T-cell (primary cell): Measurements from ENCODE around the gene FAM174B. TPM values are rescaled to one million over a fixed set of nuclear protein-coding genes. Genes with fewer than 3 reads are reported as not detected.

ENCODE experiments used
- ATAC-seq, 4 experiments: fragments of 200-7000 bp in 3 of 4; fragments of 150-1000 bp in 1 of 4; cut with Tn5 transposase; replicated peaks in 1 of 4; 1 replicate in 3 of 4; 2 replicates in 1 of 4; pipeline ENCODE4 v1.10.0; 2021; ENCODE audit warnings: moderate library complexity in 3 of 4, mild to moderate bottlenecking in 2 of 4, moderate number of reproducible peaks in 1 of 4
- CTCF ChIA-PET, 2 donors: fragments of 300-600 bp; sonication (Branson Sonifier 250); formaldehyde crosslinking; loops; one replicate each; lab custom pipeline; 2022; ENCODE audit warnings: antibody characterized with exemption in 2 of 2; lab: Charles Lee
- POLR2A ChIA-PET, 2 donors: fragments of 300-600 bp; sonication (Branson Sonifier 250); formaldehyde crosslinking; loops; one replicate each; lab custom pipeline; 2022; ENCODE audit warnings: antibody characterized with exemption in 2 of 2; lab: Charles Lee
- DNase-seq, 35 experiments: peaks; one replicate each; pipeline versions ENCODE4 v3.0.0 to v3.0.0-alpha.2; 2013 to 2023
- H3K27ac ChIP-seq: one replicate; pipeline ENCODE4 v1.5.1; 2013; ENCODE audit warnings: low read length
- H3K27me3 ChIP-seq, 2 experiments: replicated peaks in 1 of 2; 1 replicate in 1 of 2; 2 replicates in 1 of 2; pipeline versions ENCODE4 v1.6.1 to v1.7.0; 2013; ENCODE audit warnings: low read length in 1 of 2, mixed read lengths in 1 of 2; ENCODE audit not compliant: control insufficient read depth in 2 of 2, insufficient read depth in 2 of 2; ENCODE audit errors: extremely low read depth in 1 of 2
- H3K36me3 ChIP-seq, 2 donors: 1 replicate in 1 of 2; 2 replicates in 1 of 2; pipeline versions ENCODE4 v1.6.1 to v1.7.0; 2013; ENCODE audit warnings: low read length in 1 of 2; ENCODE audit not compliant: control insufficient read depth in 2 of 2, insufficient read depth in 1 of 2; ENCODE audit errors: extremely low read depth in 1 of 2
- H3K4me1 ChIP-seq, 2 experiments: 1 replicate in 1 of 2; 2 replicates in 1 of 2; pipeline versions ENCODE4 v1.6.1 to v1.7.0; 2013; ENCODE audit warnings: low read length in 2 of 2, mixed read lengths in 1 of 2; ENCODE audit not compliant: insufficient read depth in 2 of 2, control insufficient read depth in 1 of 2; ENCODE audit errors: extremely low read depth in 1 of 2
- H3K4me3 ChIP-seq, 2 donors: 1 replicate in 1 of 2; 2 replicates in 1 of 2; pipeline versions ENCODE4 v1.5.1 to v1.7.0; 2013; ENCODE audit warnings: mild to moderate bottlenecking in 2 of 2, low read length in 1 of 2, moderate library complexity in 1 of 2; ENCODE audit not compliant: control insufficient read depth in 1 of 2; ENCODE audit errors: extremely low read depth in 1 of 2
- H3K9me3 ChIP-seq: 2 replicates; pipeline ENCODE4 v1.7.0; 2013
- H3K27ac Mint-ChIP-seq, 2 donors: one replicate each; pipeline ENCODE4 v1.8.0; 2020 to 2021; ENCODE audit warnings: mild to moderate bottlenecking in 2 of 2, mixed read lengths in 2 of 2
- H3K27me3 Mint-ChIP-seq, 2 donors: one replicate each; pipeline ENCODE4 v1.8.0; 2021 to 2022; ENCODE audit warnings: mixed read lengths in 2 of 2
- H3K36me3 Mint-ChIP-seq: one replicate; pipeline ENCODE4 v1.8.0; 2021; ENCODE audit warnings: mixed read lengths
- H3K4me1 Mint-ChIP-seq, 3 donors: one replicate each; pipeline ENCODE4 v1.8.0; 2020 to 2022; ENCODE audit warnings: mixed read lengths in 3 of 3, mild to moderate bottlenecking in 1 of 3
- H3K4me3 Mint-ChIP-seq, 3 donors: one replicate each; pipeline ENCODE4 v1.8.0; 2020 to 2022; ENCODE audit warnings: mild to moderate bottlenecking in 3 of 3, mixed read lengths in 3 of 3, moderate library complexity in 3 of 3
- H3K9me3 Mint-ChIP-seq, 3 donors: one replicate each; pipeline ENCODE4 v1.8.0; 2020 to 2022; ENCODE audit warnings: mixed read lengths in 3 of 3
- WGBS: methylation state at CpG from one replicate; pipeline ENCODE4 v1.1.5; 2013; ENCODE audit warnings: missing lambda C conversion rate; ENCODE audit not compliant: insufficient coverage; 5-methylcytosine and 5-hydroxymethylcytosine counted together
- total RNA-seq, 35 experiments: library from RNA in 6 of 35; stranded (reverse) in 6 of 35; fragments of 120-200 nt in 1 of 35; gene quantifications; one replicate each; pipeline versions ENCODE4 v1.2.1 to v1.2.4 and lab custom pipeline; 2013 to 2026

FAM174B gene
- total RNA-seq, 5 donors from 2014 or later (not counting 1 experiment from before 2014, with no cell fraction given) = 3.6 to 12.3 (median 4.2) TPM

DNA sequence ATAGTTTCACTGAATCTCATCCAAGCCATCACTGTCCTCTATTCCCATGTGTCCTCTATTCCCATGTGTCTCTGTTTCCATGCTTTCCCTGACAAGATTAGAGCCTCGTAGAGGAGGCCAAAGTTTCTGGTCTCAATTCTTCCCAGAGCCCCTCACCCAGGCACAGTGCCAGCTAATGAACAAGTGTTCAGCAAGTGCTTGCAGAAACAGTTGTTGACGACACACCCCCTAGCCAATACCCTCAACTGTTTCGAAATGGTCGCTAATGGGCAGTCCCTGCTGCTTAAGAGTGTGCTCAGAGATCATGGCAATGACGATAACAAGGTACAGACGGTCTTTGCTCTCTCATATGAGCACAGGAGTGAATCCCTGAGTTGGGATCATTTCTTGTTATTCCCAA lies 73.4 kb downstream of the FAM174B start:
- no peaks in the 10 kb centered on the region for H3K36me3 ChIP-seq
- DNase-seq (no peak), ATAC-seq (no peak)
- no peak overlapping the region for H3K27ac ChIP-seq
- Mint-ChIP-seq H3K4me1 (no peaks in the 10 kb centered on the region), H3K27ac (no peak overlapping the region), H3K4me3 (no peak overlapping the region), H3K27me3 (peaks cover 26 to 37% of the 10 kb centered on the region in 2 donors), H3K36me3 (no peaks in the 10 kb centered on the region), H3K9me3 (no peaks in the 10 kb centered on the region)
- POLR2A ChIA-PET = no interaction called here
- peaks cover 0 to 28% of the 10 kb centered on the region in 2 experiments for H3K27me3 ChIP-seq
- no peaks in the 10 kb centered on the region for H3K4me1 ChIP-seq
- WGBS = 64% methylated on average over 5 of the region's 6 CpGs
- no peaks in the 10 kb centered on the region for H3K9me3 ChIP-seq
- CTCF ChIA-PET = no interaction called here
- no peak overlapping the region for H3K4me3 ChIP-seq

DNA sequence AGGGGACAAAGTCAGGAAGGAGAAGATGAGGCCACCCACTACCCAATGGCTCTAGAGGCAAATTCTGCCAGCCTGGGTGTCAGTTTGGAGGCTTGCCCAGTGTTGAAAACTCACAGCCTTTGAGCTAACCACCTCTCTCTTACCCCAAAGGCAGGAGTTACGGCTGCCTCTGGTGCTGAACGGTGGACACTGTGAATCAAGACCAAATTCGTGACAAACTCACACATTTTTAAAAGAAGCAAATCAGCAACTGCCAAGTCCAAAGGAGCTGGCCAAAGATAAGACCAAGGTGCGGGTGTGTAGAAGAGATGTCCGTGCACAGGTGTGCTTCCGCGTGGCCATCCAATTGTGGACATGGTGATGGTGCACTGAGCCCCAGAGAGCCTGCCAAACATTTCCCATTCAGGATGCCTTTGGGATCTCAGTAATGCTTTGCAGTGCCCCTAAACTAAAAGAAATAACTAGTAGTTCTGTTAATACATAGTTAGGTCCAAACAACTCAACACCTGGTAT lies 74.6 kb downstream of the FAM174B start:
- H3K27ac ChIP-seq = no peak overlapping the region
- POLR2A ChIA-PET = no interaction called here
- no peak for ATAC-seq

DNA sequence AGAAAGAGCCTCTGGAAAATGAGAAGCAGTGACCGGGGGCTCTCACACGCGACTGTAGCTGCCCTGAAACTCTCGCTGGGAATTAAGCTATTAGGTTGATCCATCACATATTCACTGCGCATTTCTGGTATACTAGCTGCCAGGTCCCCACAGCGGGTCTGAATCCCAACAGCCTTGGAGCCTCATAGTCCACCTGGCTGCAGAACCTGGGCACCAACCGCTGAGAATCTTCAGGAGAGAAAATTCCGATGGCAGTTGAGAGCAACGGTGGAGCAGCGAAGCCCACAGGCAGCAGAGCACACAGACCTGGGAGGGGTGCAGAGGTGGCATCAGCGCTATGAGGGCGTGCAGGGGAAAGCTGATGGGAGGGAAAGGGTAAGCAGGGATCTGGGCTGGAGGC lies 75.1 kb downstream of the FAM174B start:
- ATAC-seq = no peak
- Mint-ChIP-seq H3K36me3 (no peaks in the 10 kb centered on the region), H3K4me1 (no peaks in the 10 kb centered on the region), H3K27ac (no peak overlapping the region), H3K4me3 (no peak overlapping the region), H3K27me3 (peaks cover 24 to 37% of the 10 kb centered on the region in 2 donors), H3K9me3 (no peaks in the 10 kb centered on the region)
- no peak for DNase-seq
- H3K27me3 ChIP-seq = peaks cover 0 to 30% of the 10 kb centered on the region in 2 experiments
- CTCF ChIA-PET = no interaction called here
- no peak overlapping the region for H3K4me3 ChIP-seq
- no peaks in the 10 kb centered on the region for H3K36me3 ChIP-seq
- WGBS = 87% methylated on average over 11 of the region's 12 CpGs
- no peaks in the 10 kb centered on the region for H3K4me1 ChIP-seq
- no peaks in the 10 kb centered on the region for H3K9me3 ChIP-seq
- POLR2A ChIA-PET = no interaction called here
- H3K27ac ChIP-seq = no peak overlapping the region

More for the DNA sequence above, 74.6 kb downstream of the FAM174B start:
- peaks cover 0 to 30% of the 10 kb centered on the region in 2 experiments for H3K27me3 ChIP-seq
- Mint-ChIP-seq H3K36me3 (no peaks in the 10 kb centered on the region), H3K4me3 (no peak overlapping the region), H3K27ac (no peak overlapping the region), H3K9me3 (no peaks in the 10 kb centered on the region), H3K27me3 (peaks cover 28 to 37% of the 10 kb centered on the region in 2 donors), H3K4me1 (no peaks in the 10 kb centered on the region)
- DNase-seq = no peak
- WGBS = no CpG with 5 or more reads among the region's 7 CpGs
- no peak overlapping the region for H3K4me3 ChIP-seq
- CTCF ChIA-PET = interaction anchor here in 1 of 2 donors (0.7 kb wide), 1 partner anchor 507 kb away, joined by 9 read pairs; no protein-coding TSS in a partner anchor
- no peaks in the 10 kb centered on the region for H3K4me1 ChIP-seq
- H3K36me3 ChIP-seq = no peaks in the 10 kb centered on the region
- no peaks in the 10 kb centered on the region for H3K9me3 ChIP-seq

DNA sequence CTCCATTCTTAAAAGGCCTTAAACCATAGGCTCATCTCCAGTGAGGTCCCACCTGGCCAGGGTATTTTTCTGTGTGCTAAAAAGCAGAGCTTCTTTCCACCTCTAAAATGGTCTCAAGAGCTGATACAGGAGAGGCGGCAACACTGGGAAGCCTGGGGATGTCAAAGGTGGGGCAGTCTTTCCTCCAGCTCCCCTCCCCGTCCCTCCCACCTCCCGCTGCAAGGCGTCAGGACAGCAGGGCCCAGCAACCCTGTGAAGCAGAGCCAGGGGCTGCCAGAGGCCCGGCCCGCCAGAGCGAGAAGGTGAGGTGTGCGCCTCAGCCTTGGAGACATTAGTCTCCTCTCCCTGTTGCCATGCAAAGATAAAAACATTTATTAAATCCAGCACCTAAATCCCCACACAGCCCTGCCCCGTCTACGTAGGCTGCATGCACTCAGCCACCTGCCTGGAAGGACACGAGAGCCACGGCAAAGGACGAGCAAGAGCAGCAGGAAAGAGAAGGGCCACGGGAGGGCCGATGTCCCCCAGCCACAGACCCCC lies 75.6 kb downstream of the FAM174B start:
- WGBS = 89% methylated on average over 15 of the region's 15 CpGs
- no peak overlapping the region for H3K27ac Mint-ChIP-seq
- POLR2A ChIA-PET = no interaction called here
- Histone ChIP-seq H3K27ac (no peak overlapping the region), H3K4me3 (no peak overlapping the region), H3K9me3 (no peaks in the 10 kb centered on the region), H3K36me3 (no peaks in the 10 kb centered on the region), H3K27me3 (peaks cover 0 to 28% of the 10 kb centered on the region in 2 experiments), H3K4me1 (no peaks in the 10 kb centered on the region)
- ATAC-seq (no peak), DNase-seq (no peak)
- H3K4me3 Mint-ChIP-seq = no peak overlapping the region
- H3K27me3 Mint-ChIP-seq = peaks cover 18 to 34% of the 10 kb centered on the region in 2 donors
- H3K4me1 Mint-ChIP-seq = no peaks in the 10 kb centered on the region
- no peaks in the 10 kb centered on the region for H3K9me3 Mint-ChIP-seq
- CTCF ChIA-PET = no interaction called here
- no peaks in the 10 kb centered on the region for H3K36me3 Mint-ChIP-seq

DNA sequence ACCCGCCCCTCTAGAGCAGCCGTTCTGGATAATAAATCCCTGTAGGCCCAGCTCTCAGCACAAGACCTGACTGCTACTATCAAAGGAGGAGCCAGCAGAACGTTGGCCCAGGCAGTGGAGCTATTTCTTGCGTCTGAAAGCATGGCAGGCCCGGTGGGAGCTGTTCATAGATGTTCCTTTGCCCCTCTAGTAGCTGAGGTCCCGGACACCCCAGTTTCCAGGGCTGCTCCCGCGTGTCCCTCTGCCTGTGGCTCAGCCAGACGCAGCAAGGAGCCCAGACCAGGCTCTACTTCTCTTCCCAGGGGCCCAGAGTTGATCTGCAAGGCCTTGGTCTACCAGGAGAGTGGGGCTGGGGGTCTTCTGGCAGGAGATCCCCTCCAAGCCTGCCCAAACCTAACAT lies 76.1 kb downstream of the FAM174B start:
- no peaks in the 10 kb centered on the region for H3K9me3 Mint-ChIP-seq
- peaks cover 13 to 35% of the 10 kb centered on the region in 2 donors for H3K27me3 Mint-ChIP-seq
- no peak overlapping the region for H3K4me3 ChIP-seq
- ATAC-seq = no peak
- no peaks in the 10 kb centered on the region for H3K9me3 ChIP-seq
- CTCF ChIA-PET = no interaction called here
- peaks cover 0 to 24% of the 10 kb centered on the region in 2 experiments for H3K27me3 ChIP-seq
- POLR2A ChIA-PET = no interaction called here
- H3K4me3 Mint-ChIP-seq = no peak overlapping the region
- H3K27ac ChIP-seq = no peak overlapping the region
- H3K4me1 ChIP-seq = no peaks in the 10 kb centered on the region
- 67% methylated on average over 6 of the region's 9 CpGs for WGBS
- H3K27ac Mint-ChIP-seq = no peak overlapping the region
- H3K36me3 Mint-ChIP-seq = no peaks in the 10 kb centered on the region
- H3K4me1 Mint-ChIP-seq = no peaks in the 10 kb centered on the region
- DNase-seq = no peak
- no peaks in the 10 kb centered on the region for H3K36me3 ChIP-seq

DNA sequence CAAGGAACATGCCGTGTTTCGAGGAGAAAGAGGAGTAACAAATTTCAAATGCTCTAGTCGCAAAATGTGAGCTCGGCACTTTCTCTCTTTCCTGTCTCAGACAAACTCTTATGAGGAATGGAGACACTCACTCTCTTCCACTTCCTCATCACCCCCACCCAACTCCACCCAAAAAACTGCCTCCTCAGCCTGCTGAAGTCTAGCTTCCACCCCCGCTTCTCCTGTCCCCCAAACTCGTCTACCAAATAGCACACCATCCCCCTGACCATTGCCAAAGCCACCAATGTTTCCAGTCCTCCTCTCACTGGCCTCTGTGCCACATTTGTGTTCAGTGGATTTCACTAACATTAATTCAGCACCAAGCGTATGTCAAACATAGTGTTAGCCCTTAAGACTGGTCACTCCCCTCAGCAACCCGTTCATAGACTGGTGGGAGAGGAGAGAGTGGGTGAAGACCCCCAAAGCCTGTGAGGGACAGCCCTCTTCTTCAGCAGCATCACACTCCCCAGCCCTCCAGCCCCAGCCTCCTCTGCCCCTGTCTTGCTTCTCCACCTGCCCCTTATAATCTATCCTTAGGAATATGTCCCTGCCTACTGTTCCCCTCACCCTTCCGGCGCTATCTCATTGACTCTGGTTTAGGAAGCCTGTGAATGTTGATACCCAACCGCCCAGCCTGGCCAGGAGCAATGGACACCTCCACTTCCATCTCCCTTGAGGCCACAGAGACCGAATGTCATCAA lies 77.3 kb downstream of the FAM174B start:
- Histone ChIP-seq H3K36me3 (no peaks in the 10 kb centered on the region), H3K4me1 (no peaks in the 10 kb centered on the region), H3K27me3 (peaks cover 0 to 24% of the 10 kb centered on the region in 2 experiments), H3K27ac (no peak overlapping the region), H3K9me3 (no peaks in the 10 kb centered on the region), H3K4me3 (no peak overlapping the region)
- Mint-ChIP-seq H3K9me3 (no peaks in the 10 kb centered on the region), H3K27ac (no peak overlapping the region), H3K4me3 (no peak overlapping the region), H3K4me1 (no peaks in the 10 kb centered on the region), H3K27me3 (peaks cover 9 to 39% of the 10 kb centered on the region in 2 donors), H3K36me3 (no peaks in the 10 kb centered on the region)
- ATAC-seq (no peak), DNase-seq (no peak)
- ChIA-PET CTCF (no interaction called here), POLR2A (no interaction called here)
- 71% methylated on average over 8 of the region's 12 CpGs for WGBS
